Panc1 (cell line): Measurements from ENCODE around the gene TREML1. TPM values are rescaled to one million over a fixed set of nuclear protein-coding genes. Genes with fewer than 3 reads are reported as not detected.

Source experiments
- ATAC-seq: fragments of 200-7000 bp; cut with Tn5 transposase; 2 replicates; pipeline ENCODE4 v1.9.1; 2020; ENCODE audit warnings: mild to moderate bottlenecking, moderate library complexity
- BruUV-seq: library from RNA; stranded (reverse); fragments of 400-500 nt; replicated peaks from 2 replicates; lab custom pipeline; 2021; lab: Mats Ljungman, UMichigan
- CTCF ChIA-PET: fragments of 300-600 bp; sonication (Branson Sonifier 250); formaldehyde crosslinking; loops from one replicate; lab custom pipeline; 2022; ENCODE audit warnings: antibody characterized with exemption; lab: Charles Lee
- POLR2A ChIA-PET: fragments of 300-600 bp; sonication (Branson Sonifier 250); formaldehyde crosslinking; loops from one replicate; lab custom pipeline; 2022; ENCODE audit warnings: antibody characterized with exemption; lab: Charles Lee
- DNase-seq: peaks from one replicate; pipeline ENCODE4 v3.0.0-alpha.2; 2010; ENCODE audit warnings: low read depth, low spot score
- H3K27ac ChIP-seq: 2 replicates; pipeline ENCODE4 v1.5.1; 2011; ENCODE audit warnings: mild to moderate bottlenecking, low read length, inconsistent platforms
- H3K27me3 ChIP-seq: fragments of 200-500 bp; sonication (Bioruptor generic); 2 replicates; pipeline ENCODE4 v1.6.0; 2014; ENCODE audit warnings: low read length, inconsistent platforms; ENCODE audit not compliant: control insufficient read depth, insufficient read depth
- H3K36me3 ChIP-seq: fragments of 200-500 bp; sonication (Bioruptor generic); 2 replicates; pipeline ENCODE4 v1.5.1; 2014; ENCODE audit warnings: inconsistent platforms, mild to moderate bottlenecking, low read length, moderate library complexity; ENCODE audit not compliant: control insufficient read depth, insufficient read depth
- H3K4me1 ChIP-seq: 2 replicates; pipeline ENCODE4 v1.5.1; 2011; ENCODE audit warnings: inconsistent platforms, mild to moderate bottlenecking, low read length, moderate library complexity; ENCODE audit not compliant: control insufficient read depth, insufficient read depth
- H3K4me3 ChIP-seq, 2 experiments: 2 replicates each; pipeline ENCODE4 v1.5.1; 2011 to 2012; ENCODE audit warnings: low read depth in 2 of 2, low read length in 2 of 2, mild to moderate bottlenecking in 2 of 2, inconsistent platforms in 1 of 2, moderate library complexity in 1 of 2
- H3K9me3 ChIP-seq: fragments of 200-500 bp; sonication (Bioruptor generic); 2 replicates; pipeline ENCODE4 v1.5.1; 2014; ENCODE audit warnings: low read depth, mild to moderate bottlenecking, inconsistent platforms, low read length, moderate library complexity; ENCODE audit not compliant: control insufficient read depth, insufficient read depth
- POLR2AphosphoS5 ChIP-seq: IDR thresholded peaks from 2 replicates; pipeline ENCODE4 v1.6.1; 2012; ENCODE audit warnings: mild to moderate bottlenecking, low read depth, low read length, moderate library complexity
- SIN3A ChIP-seq: IDR thresholded peaks from 2 replicates; pipeline ENCODE4 v1.6.1; 2012; ENCODE audit warnings: low read depth, mild to moderate bottlenecking, low read length, moderate library complexity, borderline replicate concordance; ENCODE audit not compliant: insufficient read depth
- TCF7L2 ChIP-seq: IDR thresholded peaks from 2 replicates; pipeline ENCODE4 v1.6.1; 2011; ENCODE audit warnings: mild to moderate bottlenecking, low read depth, low read length, inconsistent platforms
- in situ Hi-C: cut with HindIII; loops from 2 replicates; pipeline ENCODE4 v1.10.0; 2016; ENCODE audit warnings: low sequenced_read_pairs, low pct_unique_long_range_greater_than_20kb
- intact Hi-C: fragments of 100-400 bp; cut with micrococcal nuclease; formaldehyde crosslinking; loops from one replicate; pipeline ENCODE4 v1.10.0; 2022; ENCODE audit not compliant: unreplicated experiment
- total RNA-seq: library from RNA; stranded (reverse); gene quantifications from one replicate; pipeline ENCODE4 v1.2.1, GENCODE V29; 2021; ENCODE audit not compliant: unreplicated experiment
- TF ChIP-seq, protein P1 (sequence below): fragments of 450-650 bp; IDR thresholded peaks from 2 replicates; pipeline ENCODE4 v1.5.1; 2017; ENCODE audit warnings: mild to moderate bottlenecking
- TF ChIP-seq, protein P2 (sequence below), 2 experiments: IDR thresholded peaks; 2 replicates each; pipeline ENCODE4 v1.6.1; 2011 to 2012; ENCODE audit warnings: low read depth in 2 of 2, control low read depth in 1 of 2, low read length in 1 of 2, mild to moderate bottlenecking in 1 of 2, moderate library complexity in 1 of 2; ENCODE audit not compliant: insufficient read depth in 1 of 2

The TREML1 gene
- total RNA-seq, 1 experiment from 2014 or later: not detected

DNA sequence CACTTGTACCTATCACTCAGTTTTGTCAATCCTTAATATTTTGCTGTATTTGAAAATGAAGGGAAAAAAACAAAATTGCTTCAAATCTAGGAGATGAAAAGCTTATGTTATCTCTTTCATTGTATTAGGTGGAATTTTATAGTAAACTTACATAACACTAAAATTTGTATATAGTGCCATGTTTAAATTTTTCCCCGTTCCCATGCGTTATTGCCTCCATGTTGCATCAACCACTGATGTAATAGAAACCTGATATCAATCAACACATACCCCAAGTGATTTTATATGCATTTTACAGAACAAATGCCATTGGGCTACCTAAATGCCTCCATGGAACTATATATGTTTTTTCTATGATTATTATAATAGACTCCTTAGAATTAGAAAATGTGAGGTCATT is 23.5 kb upstream of the TREML1 start:
- intact Hi-C loops (no loop called here), in situ Hi-C loops (no loop called here)
- Histone ChIP-seq H3K4me1 (no peaks in the 10 kb centered on the region), H3K36me3 (no peaks in the 10 kb centered on the region), H3K27me3 (peaks cover 11% of the 10 kb centered on the region; the same call in 1 of the 2 replicates), H3K4me3 (no peak overlapping the region), H3K27ac (no peak overlapping the region), H3K9me3 (no peaks in the 10 kb centered on the region)
- TF ChIP-seq SIN3A: no peak
- no peak for TF ChIP-seq POLR2AphosphoS5
- TF ChIP-seq, protein P1, sequence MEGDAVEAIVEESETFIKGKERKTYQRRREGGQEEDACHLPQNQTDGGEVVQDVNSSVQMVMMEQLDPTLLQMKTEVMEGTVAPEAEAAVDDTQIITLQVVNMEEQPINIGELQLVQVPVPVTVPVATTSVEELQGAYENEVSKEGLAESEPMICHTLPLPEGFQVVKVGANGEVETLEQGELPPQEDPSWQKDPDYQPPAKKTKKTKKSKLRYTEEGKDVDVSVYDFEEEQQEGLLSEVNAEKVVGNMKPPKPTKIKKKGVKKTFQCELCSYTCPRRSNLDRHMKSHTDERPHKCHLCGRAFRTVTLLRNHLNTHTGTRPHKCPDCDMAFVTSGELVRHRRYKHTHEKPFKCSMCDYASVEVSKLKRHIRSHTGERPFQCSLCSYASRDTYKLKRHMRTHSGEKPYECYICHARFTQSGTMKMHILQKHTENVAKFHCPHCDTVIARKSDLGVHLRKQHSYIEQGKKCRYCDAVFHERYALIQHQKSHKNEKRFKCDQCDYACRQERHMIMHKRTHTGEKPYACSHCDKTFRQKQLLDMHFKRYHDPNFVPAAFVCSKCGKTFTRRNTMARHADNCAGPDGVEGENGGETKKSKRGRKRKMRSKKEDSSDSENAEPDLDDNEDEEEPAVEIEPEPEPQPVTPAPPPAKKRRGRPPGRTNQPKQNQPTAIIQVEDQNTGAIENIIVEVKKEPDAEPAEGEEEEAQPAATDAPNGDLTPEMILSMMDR: no peak
- no peak for TF ChIP-seq TCF7L2
- TF ChIP-seq, protein P2, sequence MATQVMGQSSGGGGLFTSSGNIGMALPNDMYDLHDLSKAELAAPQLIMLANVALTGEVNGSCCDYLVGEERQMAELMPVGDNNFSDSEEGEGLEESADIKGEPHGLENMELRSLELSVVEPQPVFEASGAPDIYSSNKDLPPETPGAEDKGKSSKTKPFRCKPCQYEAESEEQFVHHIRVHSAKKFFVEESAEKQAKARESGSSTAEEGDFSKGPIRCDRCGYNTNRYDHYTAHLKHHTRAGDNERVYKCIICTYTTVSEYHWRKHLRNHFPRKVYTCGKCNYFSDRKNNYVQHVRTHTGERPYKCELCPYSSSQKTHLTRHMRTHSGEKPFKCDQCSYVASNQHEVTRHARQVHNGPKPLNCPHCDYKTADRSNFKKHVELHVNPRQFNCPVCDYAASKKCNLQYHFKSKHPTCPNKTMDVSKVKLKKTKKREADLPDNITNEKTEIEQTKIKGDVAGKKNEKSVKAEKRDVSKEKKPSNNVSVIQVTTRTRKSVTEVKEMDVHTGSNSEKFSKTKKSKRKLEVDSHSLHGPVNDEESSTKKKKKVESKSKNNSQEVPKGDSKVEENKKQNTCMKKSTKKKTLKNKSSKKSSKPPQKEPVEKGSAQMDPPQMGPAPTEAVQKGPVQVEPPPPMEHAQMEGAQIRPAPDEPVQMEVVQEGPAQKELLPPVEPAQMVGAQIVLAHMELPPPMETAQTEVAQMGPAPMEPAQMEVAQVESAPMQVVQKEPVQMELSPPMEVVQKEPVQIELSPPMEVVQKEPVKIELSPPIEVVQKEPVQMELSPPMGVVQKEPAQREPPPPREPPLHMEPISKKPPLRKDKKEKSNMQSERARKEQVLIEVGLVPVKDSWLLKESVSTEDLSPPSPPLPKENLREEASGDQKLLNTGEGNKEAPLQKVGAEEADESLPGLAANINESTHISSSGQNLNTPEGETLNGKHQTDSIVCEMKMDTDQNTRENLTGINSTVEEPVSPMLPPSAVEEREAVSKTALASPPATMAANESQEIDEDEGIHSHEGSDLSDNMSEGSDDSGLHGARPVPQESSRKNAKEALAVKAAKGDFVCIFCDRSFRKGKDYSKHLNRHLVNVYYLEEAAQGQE (IDR thresholded peaks at IDR 0.05; ENCODE audit: insufficient read depth in 1 of 2, low read depth in 2 of 2, low read length in 1 of 2): no peak
- no peak for ATAC-seq
- no peak for DNase-seq
- BruUV-seq: no TSS peak
- ChIA-PET POLR2A (no interaction called here), CTCF (no interaction called here)

DNA sequence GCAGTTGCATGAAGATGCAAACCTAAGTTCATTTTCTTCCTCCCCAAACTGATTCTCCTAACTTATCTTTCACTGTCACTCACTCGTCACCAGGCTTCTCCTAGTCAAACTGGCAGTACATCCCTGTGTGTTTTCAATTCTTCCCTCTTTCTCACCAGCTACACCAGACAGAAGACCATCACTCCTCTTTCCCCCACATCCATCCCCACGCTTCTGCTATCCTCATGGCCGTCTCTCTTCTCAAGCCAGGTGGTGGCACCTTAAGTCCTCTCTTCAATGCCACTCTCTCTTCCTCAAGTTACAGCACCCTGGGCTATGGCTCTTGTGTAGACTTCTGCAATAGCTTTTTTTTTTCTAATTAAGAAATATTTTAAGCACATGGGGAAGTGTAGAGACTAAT is 23.1 kb upstream of the TREML1 start:
- H3K36me3 ChIP-seq: no peaks in the 10 kb centered on the region
- intact Hi-C loops (no loop called here), in situ Hi-C loops (no loop called here)
- H3K27me3 ChIP-seq: peaks cover 9% of the 10 kb centered on the region; the same call in 1 of the 2 replicates
- CTCF ChIA-PET: interaction anchor here (0.6 kb wide), 1 partner anchor 86 kb away, joined by 3 read pairs; no protein-coding TSS in a partner anchor
- H3K4me3 ChIP-seq: no peak overlapping the region
- no peak overlapping the region for H3K27ac ChIP-seq
- POLR2A ChIA-PET: no interaction called here
- no peaks in the 10 kb centered on the region for H3K9me3 ChIP-seq
- ATAC-seq (no peak), DNase-seq (no peak)
- BruUV-seq: no TSS peak
- TF ChIP-seq POLR2AphosphoS5: no peak
- TF ChIP-seq, protein P2 (IDR thresholded peaks at IDR 0.05; ENCODE audit: insufficient read depth in 1 of 2, low read depth in 2 of 2, low read length in 1 of 2): no peak
- TF ChIP-seq, protein P1: no peak
- no peak for TF ChIP-seq TCF7L2
- TF ChIP-seq SIN3A: no peak
- no peaks in the 10 kb centered on the region for H3K4me1 ChIP-seq
